Spinal cord (tissue), 10 donors: ENCODE measurements around the gene SLC1A1. TPM values are rescaled to one million over a fixed set of nuclear protein-coding genes. Genes with fewer than 3 reads are reported as not detected.

Experiments
- DNase-seq, 6 donors: peaks; one replicate each; pipeline versions ENCODE4 v3.0.0 to v3.0.0-alpha.2; 2013 to 2015; ENCODE audit warnings: low spot score in 6 of 6, low read depth in 4 of 6
- H3K27ac ChIP-seq: one replicate; pipeline ENCODE4 v1.5.1; 2013; ENCODE audit warnings: low read depth, low read length, control low read depth
- H3K27me3 ChIP-seq: one replicate; pipeline ENCODE4 v1.6.1; 2013; ENCODE audit warnings: low read length; ENCODE audit not compliant: control insufficient read depth, insufficient read depth
- H3K36me3 ChIP-seq: one replicate; pipeline ENCODE4 v1.6.1; 2013; ENCODE audit warnings: low read length; ENCODE audit not compliant: control insufficient read depth, insufficient read depth
- H3K4me1 ChIP-seq: one replicate; pipeline ENCODE4 v1.6.1; 2013; ENCODE audit warnings: low read length; ENCODE audit not compliant: control insufficient read depth, insufficient read depth
- H3K4me3 ChIP-seq: one replicate; pipeline ENCODE4 v1.5.1; 2013; ENCODE audit warnings: low read depth, low read length, control low read depth
- H3K9me3 ChIP-seq: one replicate; pipeline ENCODE4 v1.6.1; 2013; ENCODE audit warnings: low read length; ENCODE audit not compliant: control insufficient read depth, insufficient read depth
- WGBS: methylation state at CpG from one replicate; pipeline ENCODE4 v1.1.5; 2013; ENCODE audit warnings: missing lambda C conversion rate; ENCODE audit not compliant: insufficient coverage; 5-methylcytosine and 5-hydroxymethylcytosine counted together
- polyA plus RNA-seq, 2 donors: library from polyadenylated mRNA; unstranded; fragments of 120-200 nt; gene quantifications; one replicate each; pipeline ENCODE4 v1.2.1, GENCODE V29; 2013; ENCODE audit not compliant: insufficient read length in 2 of 2
- total RNA-seq, 2 donors: library from RNA; depleted of rRNA in 1 of 2; stranded (reverse); fragments of 120-200 nt in 1 of 2; fragments of >200 nt in 1 of 2; gene quantifications; one replicate each; pipeline versions ENCODE4 v1.2.3 to v1.2.4, GENCODE V29; 2013 to 2014
- donor health status: healthy.

The SLC1A1 gene
- total and polyA plus RNA-seq, 4 donors, result 22.3 to 67.7 (median 50.5) TPM

GRCh38 chr9:4579001-4579400 is 88.7 kb downstream of the SLC1A1 start:
- WGBS, result 100% methylated on average over 1 of the region's 2 CpGs
- Histone ChIP-seq H3K4me1 (peaks cover 6% of the 10 kb centered on the region), H3K27ac (no peak overlapping the region), H3K4me3 (no peak overlapping the region), H3K9me3 (no peaks in the 10 kb centered on the region), H3K27me3 (no peaks in the 10 kb centered on the region), H3K36me3 (peaks cover 29% of the 10 kb centered on the region)
- DNase-seq, result peak in 1 of 6 donors; percentile 77

DNA sequence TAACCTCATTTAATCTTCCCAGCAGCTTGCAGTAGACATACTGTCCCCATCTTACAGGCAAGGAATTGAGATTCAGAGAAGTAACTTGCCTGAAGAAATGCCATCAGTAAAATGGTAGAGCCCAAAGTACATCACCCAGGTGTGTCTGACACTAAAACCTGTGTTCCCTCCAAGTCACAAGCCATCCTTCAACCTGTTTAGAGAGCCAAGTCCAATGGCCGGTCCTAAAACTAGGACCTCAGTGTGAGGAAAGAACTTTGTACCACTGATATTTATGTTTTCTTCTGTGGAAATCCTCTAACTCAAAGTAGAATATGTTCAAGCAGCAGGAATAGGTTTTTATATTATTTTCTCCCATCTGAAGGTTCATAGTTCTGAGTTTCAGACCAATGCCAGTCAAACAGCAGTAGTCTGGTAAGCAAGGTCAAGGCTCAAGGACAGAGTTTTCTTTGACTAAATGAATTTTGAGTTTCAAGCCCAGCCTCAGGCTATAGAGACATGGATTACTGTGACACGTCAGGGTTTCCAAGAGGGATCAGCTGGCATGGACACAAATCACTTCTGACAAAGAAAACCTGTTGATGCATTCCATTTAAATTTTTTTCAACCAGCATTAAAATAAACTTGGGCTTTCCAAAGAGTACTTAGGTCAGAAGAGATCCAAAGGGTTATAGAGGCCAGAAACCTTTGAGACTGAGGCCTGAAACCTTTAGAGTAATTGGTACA is 90.9 kb downstream of the SLC1A1 start:
- DNase-seq, result no peak
- peaks cover 6% of the 10 kb centered on the region for H3K4me1 ChIP-seq
- H3K9me3 ChIP-seq, result no peaks in the 10 kb centered on the region
- 67% methylated on average over 1 of the region's 2 CpGs for WGBS
- no peaks in the 10 kb centered on the region for H3K27me3 ChIP-seq
- H3K27ac ChIP-seq, result no peak overlapping the region
- H3K36me3 ChIP-seq, result peaks cover 30% of the 10 kb centered on the region
- H3K4me3 ChIP-seq, result no peak overlapping the region

DNA sequence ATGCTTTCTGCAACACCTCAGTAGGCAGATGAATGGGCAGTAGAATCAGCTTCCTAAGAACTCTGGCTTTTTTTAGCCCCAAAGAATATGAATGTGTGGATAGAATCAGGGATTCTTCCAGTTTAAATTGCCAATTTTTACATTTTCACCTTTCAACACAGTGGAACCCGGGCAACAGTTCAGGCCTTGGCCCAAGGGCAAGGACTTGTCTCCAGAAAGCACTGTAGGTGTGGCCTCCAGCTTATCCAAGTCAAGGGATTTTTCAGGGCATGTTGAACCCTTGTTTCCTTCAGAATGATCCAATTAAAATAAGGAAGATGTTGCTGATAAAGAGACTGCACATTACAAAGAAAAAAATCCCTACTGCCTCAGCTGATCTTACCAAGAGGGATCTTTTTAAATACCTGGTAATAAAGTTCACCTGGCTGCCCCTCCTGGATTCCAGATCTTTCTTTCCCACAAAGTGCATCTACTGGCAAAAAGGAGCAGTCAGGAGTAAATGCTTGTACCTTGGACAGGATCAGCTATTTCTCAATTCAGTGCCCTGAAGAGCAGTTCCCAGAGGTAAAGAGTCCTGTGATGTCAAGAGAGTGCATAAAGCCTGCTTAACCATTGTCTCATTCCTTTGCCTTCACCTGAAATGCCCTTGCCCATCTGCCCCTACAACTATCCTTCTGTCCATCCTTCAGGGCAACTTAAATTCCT is 91.7 kb downstream of the SLC1A1 start:
- H3K4me1 ChIP-seq, result peaks cover 6% of the 10 kb centered on the region
- H3K27me3 ChIP-seq, result no peaks in the 10 kb centered on the region
- WGBS, result no CpG with 5 or more reads among the region's 1 CpG
- peak in 1 of 6 donors; percentile 27 for DNase-seq
- H3K36me3 ChIP-seq, result peaks cover 27% of the 10 kb centered on the region
- H3K9me3 ChIP-seq, result no peaks in the 10 kb centered on the region
- no peak overlapping the region for H3K27ac ChIP-seq
- no peak overlapping the region for H3K4me3 ChIP-seq

GRCh38 chr9:4583001-4583400 is 92.7 kb downstream of the SLC1A1 start:
- DNase-seq, result peak in 1 of 6 donors; percentile 54
- WGBS, result 71% methylated on average over 9 of the region's 12 CpGs
- H3K4me1 ChIP-seq, result peaks cover 6% of the 10 kb centered on the region
- no peaks in the 10 kb centered on the region for H3K27me3 ChIP-seq
- H3K27ac ChIP-seq, result no peak overlapping the region
- no peaks in the 10 kb centered on the region for H3K9me3 ChIP-seq
- peaks cover 27% of the 10 kb centered on the region for H3K36me3 ChIP-seq
- no peak overlapping the region for H3K4me3 ChIP-seq

DNA sequence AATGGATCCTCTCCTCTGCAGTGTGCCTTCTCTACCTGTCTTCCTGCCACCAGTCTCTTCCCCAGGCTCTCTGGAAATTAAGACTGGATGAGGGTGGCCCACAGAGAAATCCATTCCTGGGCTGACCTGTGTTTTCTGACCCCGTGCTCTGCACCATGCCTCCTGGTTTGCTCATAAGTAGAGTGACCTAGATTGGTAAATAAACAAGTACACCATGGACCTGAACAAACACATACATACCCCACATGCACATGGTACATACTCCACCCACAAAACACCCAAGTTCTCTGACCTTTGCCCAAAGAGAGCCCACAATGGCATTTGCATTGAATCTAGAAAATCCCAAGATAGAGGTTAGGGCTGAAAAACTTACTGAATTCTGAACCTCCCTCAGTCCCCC is 94.4 kb downstream of the SLC1A1 start:
- Histone ChIP-seq H3K9me3 (no peaks in the 10 kb centered on the region), H3K27me3 (no peaks in the 10 kb centered on the region), H3K4me3 (no peak overlapping the region), H3K4me1 (peaks cover 6% of the 10 kb centered on the region), H3K36me3 (peaks cover 27% of the 10 kb centered on the region), H3K27ac (no peak overlapping the region)
- DNase-seq, result no peak
- WGBS, result no CpG with 5 or more reads among the region's 1 CpG

DNA sequence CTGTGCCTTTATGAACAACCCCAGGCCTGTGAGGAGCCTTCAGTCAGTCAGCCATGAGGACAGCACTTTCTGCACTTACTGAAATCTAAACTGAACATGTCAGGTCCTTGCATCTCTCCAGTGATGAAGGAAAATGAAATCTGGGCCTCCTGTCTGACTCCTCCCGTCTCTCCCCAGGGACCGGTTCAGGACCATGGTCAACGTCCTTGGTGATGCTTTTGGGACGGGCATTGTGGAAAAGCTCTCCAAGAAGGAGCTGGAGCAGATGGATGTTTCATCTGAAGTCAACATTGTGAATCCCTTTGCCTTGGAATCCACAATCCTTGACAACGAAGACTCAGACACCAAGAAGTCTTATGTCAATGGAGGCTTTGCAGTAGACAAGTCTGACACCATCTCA is 94.9 kb downstream of the SLC1A1 start:
- Histone ChIP-seq H3K36me3 (peaks cover 23% of the 10 kb centered on the region), H3K27me3 (no peaks in the 10 kb centered on the region), H3K9me3 (no peaks in the 10 kb centered on the region), H3K4me3 (no peak overlapping the region), H3K27ac (no peak overlapping the region), H3K4me1 (peaks cover 6% of the 10 kb centered on the region)
- no peak for DNase-seq
- 100% methylated on average over 3 of the region's 5 CpGs for WGBS

- H3K27ac ChIP-seq, result no peak overlapping the region
- peaks cover 5% of the 10 kb centered on the region for H3K4me1 ChIP-seq
- 100% methylated on average over 1 of the region's 2 CpGs for WGBS
These were observed 98.5 kb downstream of the SLC1A1 start for GRCh38 chr9:4588721-4589120.

GRCh38 chr9:4590430-4591122 is 100.3 kb downstream of the SLC1A1 start:
- WGBS, result 82% methylated on average over 5 of the region's 8 CpGs
- H3K9me3 ChIP-seq, result no peaks in the 10 kb centered on the region
- no peak overlapping the region for H3K27ac ChIP-seq
- no peak overlapping the region for H3K4me3 ChIP-seq
- no peak for DNase-seq
- H3K4me1 ChIP-seq, result peaks cover 5% of the 10 kb centered on the region
- H3K27me3 ChIP-seq, result no peaks in the 10 kb centered on the region
- H3K36me3 ChIP-seq, result no peaks in the 10 kb centered on the region

More at GRCh38 chr9:4588721-4589120, 98.5 kb downstream of the SLC1A1 start:
- Histone ChIP-seq H3K36me3 (peaks cover 10% of the 10 kb centered on the region), H3K27me3 (no peaks in the 10 kb centered on the region), H3K4me3 (no peak overlapping the region), H3K9me3 (no peaks in the 10 kb centered on the region)
- no peak for DNase-seq

- Histone ChIP-seq H3K36me3 (no peaks in the 10 kb centered on the region), H3K9me3 (no peaks in the 10 kb centered on the region), H3K4me1 (peaks cover 5% of the 10 kb centered on the region), H3K4me3 (no peak overlapping the region), H3K27ac (no peak overlapping the region), H3K27me3 (no peaks in the 10 kb centered on the region)
- DNase-seq, result peak in 1 of 6 donors; percentile 18
- 61% methylated on average over 3 of the region's 4 CpGs for WGBS
These were observed 100.8 kb downstream of the SLC1A1 start for GRCh38 chr9:4591123-4591500.
